CD4-positive, alpha-beta memory T cell (primary cell): ENCODE measurements around the gene NCAN. TPM values are rescaled to one million over a fixed set of nuclear protein-coding genes. Genes with fewer than 3 reads are reported as not detected.

Experiments
- CTCF ChIA-PET: fragments of 350-600 bp; sonication (Branson Sonifier 250); formaldehyde crosslinking; loops from one replicate; lab custom pipeline; 2021; ENCODE audit warnings: inconsistent platforms; ENCODE audit not compliant: partially characterized antibody; lab: Charles Lee
- POLR2A ChIA-PET: fragments of 350-600 bp; sonication (Branson Sonifier 250); formaldehyde crosslinking; loops from one replicate; lab custom pipeline; 2021; ENCODE audit not compliant: partially characterized antibody; lab: Charles Lee
- DNase-seq, 5 donors: peaks; one replicate each; pipeline versions ENCODE4 v3.0.0 to v3.0.0-alpha.2; 2020 to 2022; ENCODE audit warnings: mixed read lengths in 1 of 5
- H3K27ac ChIP-seq: one replicate; pipeline ENCODE4 v1.7.0; 2013; ENCODE audit warnings: low read depth, low read length
- H3K27me3 ChIP-seq: 2 replicates; pipeline ENCODE4 v1.7.0; 2013; ENCODE audit warnings: mild to moderate bottlenecking, low read length, moderate library complexity; ENCODE audit not compliant: insufficient read depth
- H3K36me3 ChIP-seq: 2 replicates; pipeline ENCODE4 v1.7.0; 2013; ENCODE audit warnings: mild to moderate bottlenecking, low read length, moderate library complexity; ENCODE audit not compliant: insufficient read depth
- H3K4me1 ChIP-seq: 2 replicates; pipeline ENCODE4 v1.7.0; 2013; ENCODE audit warnings: mild to moderate bottlenecking, low read length, moderate library complexity; ENCODE audit not compliant: insufficient read depth
- H3K4me3 ChIP-seq, 2 donors: one replicate each; pipeline ENCODE4 v1.7.0; 2013; ENCODE audit warnings: low read length in 2 of 2, mild to moderate bottlenecking in 1 of 2
- H3K9me3 ChIP-seq, 2 donors: one replicate each; pipeline ENCODE4 v1.7.0; 2013; ENCODE audit warnings: low read length in 2 of 2, control low read depth in 1 of 2; ENCODE audit not compliant: control insufficient read depth in 1 of 2
- H3K27ac Mint-ChIP-seq, 7 donors: one replicate each; pipeline ENCODE4 v1.8.0; 2020 to 2021; ENCODE audit warnings: mixed read lengths in 7 of 7, mild to moderate bottlenecking in 6 of 7, inconsistent platforms in 3 of 7, moderate library complexity in 3 of 7
- H3K27me3 Mint-ChIP-seq, 2 donors: one replicate each; pipeline ENCODE4 v1.8.0; 2020 to 2021; ENCODE audit warnings: mixed read lengths in 2 of 2
- H3K36me3 Mint-ChIP-seq, 2 donors: one replicate each; pipeline ENCODE4 v1.8.0; 2020 to 2021; ENCODE audit warnings: mixed read lengths in 2 of 2, inconsistent platforms in 1 of 2, mild to moderate bottlenecking in 1 of 2
- H3K4me1 Mint-ChIP-seq, 4 donors: one replicate each; pipeline ENCODE4 v1.8.0; 2020 to 2021; ENCODE audit warnings: mixed read lengths in 4 of 4, mild to moderate bottlenecking in 1 of 4
- H3K4me3 Mint-ChIP-seq, 8 donors: one replicate each; pipeline ENCODE4 v1.8.0; 2020 to 2021; ENCODE audit warnings: mixed read lengths in 8 of 8, mild to moderate bottlenecking in 7 of 8, moderate library complexity in 6 of 8, inconsistent platforms in 3 of 8
- H3K9me3 Mint-ChIP-seq, 8 donors: one replicate each; pipeline ENCODE4 v1.8.0; 2020 to 2021; ENCODE audit warnings: mixed read lengths in 8 of 8, mild to moderate bottlenecking in 5 of 8, inconsistent platforms in 3 of 8, moderate library complexity in 1 of 8
- intact Hi-C: fragments of 100-400 bp; cut with micrococcal nuclease; formaldehyde crosslinking; loops from one replicate; pipeline ENCODE4 v1.15.1; 2023
- polyA plus RNA-seq, 2 donors: library from polyadenylated mRNA; unstranded; fragments of 300-500 nt; fragmentation: Illumina TruSeq; gene quantifications; one replicate each; pipeline ENCODE4 v1.2.3, GENCODE V29; 2021
- total RNA-seq, 2 experiments: library from RNA; stranded (reverse); gene quantifications; one replicate each; pipeline ENCODE4 v1.2.3, GENCODE V29; 2021

Gene NCAN
- total and polyA plus RNA-seq, 4 experiments from 2014 or later: not detected

DNA sequence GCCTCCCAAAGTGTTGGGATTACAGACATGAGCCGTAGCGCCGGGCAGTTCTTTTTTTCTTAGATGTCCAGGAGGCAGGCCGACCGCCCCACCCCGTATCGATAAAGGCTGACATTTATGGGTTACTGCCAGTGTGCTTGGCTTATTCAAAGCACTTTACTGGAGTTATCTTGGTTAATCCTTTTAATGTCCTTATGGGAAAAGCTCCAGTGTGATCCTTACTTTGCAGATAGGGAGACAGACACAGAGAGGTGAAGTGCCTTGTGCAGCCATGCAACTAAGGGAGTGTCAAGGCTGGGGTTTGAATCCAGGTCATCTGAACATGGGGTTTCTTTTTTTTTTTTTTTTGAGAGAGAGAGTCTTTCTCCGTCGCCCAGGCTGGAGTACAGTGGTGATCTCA is 19.2 kb downstream of the NCAN start:
- intact Hi-C loops: no loop called here
- Mint-ChIP-seq H3K9me3 (peaks cover 0 to 28% (median 20%) of the 10 kb centered on the region in 8 donors), H3K27me3 (peaks cover 4 to 10% of the 10 kb centered on the region in 2 donors), H3K4me3 (no peak overlapping the region), H3K36me3 (no peaks in the 10 kb centered on the region), H3K27ac (no peak overlapping the region), H3K4me1 (no peaks in the 10 kb centered on the region)
- ChIA-PET CTCF (no interaction called here), POLR2A (no interaction called here)
- no peak overlapping the region for H3K27ac ChIP-seq
- no peaks in the 10 kb centered on the region for H3K27me3 ChIP-seq
- no peaks in the 10 kb centered on the region for H3K4me1 ChIP-seq
- no peak for DNase-seq
- H3K9me3 ChIP-seq: peaks cover 0 to 15% of the 10 kb centered on the region in 2 donors
- H3K36me3 ChIP-seq: no peaks in the 10 kb centered on the region
- H3K4me3 ChIP-seq: no peak overlapping the region

- Histone ChIP-seq H3K4me3 (no peak overlapping the region), H3K4me1 (no peaks in the 10 kb centered on the region), H3K27me3 (no peaks in the 10 kb centered on the region), H3K27ac (no peak overlapping the region), H3K9me3 (peaks cover 0 to 18% of the 10 kb centered on the region in 2 donors), H3K36me3 (no peaks in the 10 kb centered on the region)
- Mint-ChIP-seq H3K27ac (no peak overlapping the region), H3K9me3 (peaks cover 2 to 32% (median 24%) of the 10 kb centered on the region in 8 donors), H3K4me3 (no peak overlapping the region), H3K27me3 (peaks cover 7 to 10% of the 10 kb centered on the region in 2 donors), H3K4me1 (no peaks in the 10 kb centered on the region), H3K36me3 (no peaks in the 10 kb centered on the region)
- ChIA-PET POLR2A (no interaction called here), CTCF (no interaction called here)
- intact Hi-C loops: no loop called here
- no peak for DNase-seq
Observed at GRCh38 chr19:19232261-19232721, 20.5 kb downstream of the NCAN start.

DNA sequence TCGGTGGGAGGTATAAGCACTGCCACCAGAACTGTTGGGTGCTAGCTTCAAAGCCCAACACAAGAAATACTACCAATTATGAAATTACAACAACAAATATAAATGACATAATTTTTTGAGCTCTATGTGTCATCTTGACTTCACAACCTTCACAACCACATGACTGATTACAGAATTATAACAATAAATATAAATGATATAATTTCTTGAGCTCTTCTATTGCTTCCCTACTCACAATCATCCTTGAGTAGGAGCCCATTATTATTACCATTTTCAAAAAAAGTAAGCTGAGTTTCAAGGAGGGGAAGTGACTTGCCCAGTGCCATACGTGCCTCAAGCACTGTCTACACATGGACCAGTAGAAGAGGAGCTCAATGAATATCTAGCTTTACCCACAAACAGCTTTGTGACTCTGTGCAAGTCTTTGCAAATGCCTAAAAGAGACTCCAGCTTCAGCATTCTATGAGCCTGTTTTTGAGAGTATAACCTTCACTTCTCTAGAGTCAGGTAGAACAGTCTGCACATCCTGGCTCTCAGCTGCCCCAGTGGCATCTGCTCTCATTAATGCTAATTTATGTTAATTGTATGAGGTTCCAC is 22.6 kb downstream of the NCAN start:
- H3K36me3 Mint-ChIP-seq: no peaks in the 10 kb centered on the region
- DNase-seq: no peak
- Histone ChIP-seq H3K9me3 (peaks cover 0 to 18% of the 10 kb centered on the region in 2 donors), H3K27ac (no peak overlapping the region), H3K27me3 (no peaks in the 10 kb centered on the region), H3K4me1 (no peaks in the 10 kb centered on the region), H3K36me3 (no peaks in the 10 kb centered on the region), H3K4me3 (no peak overlapping the region)
- no peaks in the 10 kb centered on the region for H3K4me1 Mint-ChIP-seq
- intact Hi-C loops: no loop called here
- peaks cover 8 to 14% of the 10 kb centered on the region in 2 donors for H3K27me3 Mint-ChIP-seq
- H3K4me3 Mint-ChIP-seq: no peak overlapping the region
- peaks cover 2 to 34% (median 25%) of the 10 kb centered on the region in 8 donors for H3K9me3 Mint-ChIP-seq
- POLR2A ChIA-PET: no interaction called here
- CTCF ChIA-PET: interaction anchor here (1.9 kb wide), 1 partner anchor 9 kb away, joined by 12 read pairs; no protein-coding TSS in a partner anchor
- no peak overlapping the region for H3K27ac Mint-ChIP-seq

DNA sequence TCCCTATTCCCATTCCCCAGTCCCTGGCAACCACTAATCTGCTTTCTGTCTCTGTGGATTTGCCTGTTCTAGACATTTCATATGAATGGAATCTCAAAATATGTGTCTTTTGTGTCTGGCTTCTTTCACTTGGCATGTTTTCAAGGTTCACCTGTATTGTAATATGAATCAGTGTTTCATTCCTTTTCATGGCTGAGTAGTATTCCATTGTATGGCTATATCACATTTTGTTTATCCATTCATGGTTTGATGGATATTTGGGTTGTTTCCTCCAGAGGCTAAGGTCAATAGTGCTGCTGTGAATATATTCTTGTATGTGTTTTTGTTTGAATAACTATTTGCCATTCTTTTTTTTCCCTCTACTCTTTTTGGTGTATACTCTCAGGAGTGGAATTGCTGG is 24.4 kb downstream of the NCAN start:
- Mint-ChIP-seq H3K4me3 (no peak overlapping the region), H3K4me1 (no peaks in the 10 kb centered on the region), H3K36me3 (no peaks in the 10 kb centered on the region), H3K27me3 (peaks cover 12 to 17% of the 10 kb centered on the region in 2 donors), H3K27ac (no peak overlapping the region), H3K9me3 (peaks cover 2 to 34% (median 25%) of the 10 kb centered on the region in 8 donors)
- Histone ChIP-seq H3K4me3 (no peak overlapping the region), H3K4me1 (no peaks in the 10 kb centered on the region), H3K27ac (no peak overlapping the region), H3K36me3 (no peaks in the 10 kb centered on the region), H3K27me3 (no peaks in the 10 kb centered on the region), H3K9me3 (peaks cover 0 to 18% of the 10 kb centered on the region in 2 donors)
- no peak for DNase-seq
- POLR2A ChIA-PET: no interaction called here
- CTCF ChIA-PET: no interaction called here
- intact Hi-C loops: no loop called here

DNA sequence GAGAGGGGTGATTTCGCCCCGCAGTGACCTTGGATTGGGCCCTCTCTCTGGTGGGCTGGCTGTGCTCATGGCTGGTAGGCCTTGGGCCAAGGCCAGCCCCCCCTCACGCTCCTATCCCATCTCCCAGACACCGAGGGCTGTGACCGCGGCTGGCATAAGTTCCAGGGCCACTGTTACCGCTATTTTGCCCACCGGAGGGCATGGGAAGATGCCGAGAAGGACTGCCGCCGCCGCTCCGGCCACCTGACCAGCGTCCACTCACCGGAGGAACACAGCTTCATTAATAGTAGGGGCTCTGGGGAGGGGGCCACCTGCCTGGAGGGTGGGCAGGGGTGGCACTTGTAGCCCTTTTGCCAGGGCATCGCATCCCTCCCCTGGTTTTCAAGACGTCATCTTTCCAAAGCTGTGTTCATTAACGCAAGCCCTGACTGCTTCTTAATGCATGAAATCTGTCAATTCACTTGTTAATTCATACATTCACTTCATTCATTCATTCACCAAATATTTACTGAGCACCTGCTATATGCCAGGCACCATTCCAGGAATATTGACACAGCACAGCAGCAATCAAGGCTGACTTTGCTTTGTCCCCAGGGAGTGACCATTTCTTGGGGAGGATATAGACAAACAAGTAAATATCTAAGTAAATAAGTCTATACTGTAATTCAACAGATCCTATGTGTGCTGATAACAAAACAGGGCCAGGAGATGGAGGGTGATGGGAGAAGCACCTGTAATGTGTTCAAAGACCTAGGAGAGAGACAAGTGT is 26.6 kb downstream of the NCAN start:
- H3K27ac ChIP-seq: no peak overlapping the region
- no peak for DNase-seq
- ChIA-PET CTCF (no interaction called here), POLR2A (interaction anchor here (0.7 kb wide), 1 partner anchor 629 kb away, joined by 3 read pairs; no protein-coding TSS in a partner anchor)
- no peaks in the 10 kb centered on the region for H3K36me3 Mint-ChIP-seq
- peaks cover 0 to 18% of the 10 kb centered on the region in 2 donors for H3K9me3 ChIP-seq
- no peak overlapping the region for H3K27ac Mint-ChIP-seq
- no peaks in the 10 kb centered on the region for H3K36me3 ChIP-seq
- H3K4me1 ChIP-seq: no peaks in the 10 kb centered on the region
- peaks cover 13 to 18% of the 10 kb centered on the region in 2 donors for H3K27me3 Mint-ChIP-seq
- H3K9me3 Mint-ChIP-seq: peaks cover 2 to 30% (median 23%) of the 10 kb centered on the region in 8 donors
- no peak overlapping the region for H3K4me3 ChIP-seq
- intact Hi-C loops: no loop called here
- H3K4me1 Mint-ChIP-seq: no peaks in the 10 kb centered on the region
- H3K27me3 ChIP-seq: no peaks in the 10 kb centered on the region
- no peak overlapping the region for H3K4me3 Mint-ChIP-seq

- H3K9me3 Mint-ChIP-seq: peaks cover 2 to 16% (median 12%) of the 10 kb centered on the region in 8 donors
- ChIA-PET POLR2A (no interaction called here), CTCF (no interaction called here)
- no peak for DNase-seq
- no peaks in the 10 kb centered on the region for H3K4me1 Mint-ChIP-seq
- H3K9me3 ChIP-seq: peaks cover 0 to 8% of the 10 kb centered on the region in 2 donors
- no peaks in the 10 kb centered on the region for H3K36me3 ChIP-seq
- no peaks in the 10 kb centered on the region for H3K36me3 Mint-ChIP-seq
- H3K4me3 Mint-ChIP-seq: no peak overlapping the region
- H3K4me1 ChIP-seq: no peaks in the 10 kb centered on the region
- intact Hi-C loops: no loop called here
- H3K27ac Mint-ChIP-seq: no peak overlapping the region
- no peaks in the 10 kb centered on the region for H3K27me3 ChIP-seq
- no peak overlapping the region for H3K4me3 ChIP-seq
- no peak overlapping the region for H3K27ac ChIP-seq
- H3K27me3 Mint-ChIP-seq: peaks cover 13 to 18% of the 10 kb centered on the region in 2 donors
Observed at GRCh38 chr19:19239675-19240074, 27.9 kb downstream of the NCAN start.

- peaks cover 0 to 4% of the 10 kb centered on the region in 2 donors for H3K9me3 ChIP-seq
- intact Hi-C loops: no loop called here
- Mint-ChIP-seq H3K4me3 (no peak overlapping the region), H3K27me3 (peaks cover 13 to 18% of the 10 kb centered on the region in 2 donors), H3K27ac (no peak overlapping the region), H3K36me3 (no peaks in the 10 kb centered on the region), H3K9me3 (peaks cover 2 to 13% (median 9%) of the 10 kb centered on the region in 8 donors), H3K4me1 (no peaks in the 10 kb centered on the region)
- H3K36me3 ChIP-seq: no peaks in the 10 kb centered on the region
- H3K27ac ChIP-seq: no peak overlapping the region
- no peak for DNase-seq
- H3K4me3 ChIP-seq: no peak overlapping the region
- H3K4me1 ChIP-seq: no peaks in the 10 kb centered on the region
- H3K27me3 ChIP-seq: no peaks in the 10 kb centered on the region
- ChIA-PET CTCF (no interaction called here), POLR2A (no interaction called here)
Observed at GRCh38 chr19:19240476-19240875, 28.7 kb downstream of the NCAN start.
